Measurements from ENCODE around the gene POLE3. TPM values are rescaled to one million over a fixed set of nuclear protein-coding genes. Genes with fewer than 3 reads are reported as not detected.
"Not testable (repeated sequence)": the region's sequence is repeated elsewhere in the genome, so short reads cannot be mapped to it uniquely, and the experiment has no call there.

Gene POLE3
- total RNA-seq, 1 donor from 2014 or later, result 54.9 TPM

- H3K4me3 Mint-ChIP-seq, result no peak overlapping the region
- H3K4me1 Mint-ChIP-seq (ENCODE audit: unreplicated experiment), result peaks cover 8% of the 10 kb centered on the region
- no peak for TF ChIP-seq CTCF (conservative IDR thresholded peaks at IDR 0.05)
- no peak overlapping the region for H3K27ac Mint-ChIP-seq
- no peaks in the 10 kb centered on the region for H3K9me3 Mint-ChIP-seq
- H3K36me3 Mint-ChIP-seq, result peaks cover 13% of the 10 kb centered on the region
- DNase-seq (ENCODE audit: extremely low spot score, unreplicated experiment), result no peak
- H3K27me3 Mint-ChIP-seq, result no peaks in the 10 kb centered on the region
These were observed 39.6 kb downstream of the POLE3 start for GRCh38 chr9:113370806-113371325.

DNA sequence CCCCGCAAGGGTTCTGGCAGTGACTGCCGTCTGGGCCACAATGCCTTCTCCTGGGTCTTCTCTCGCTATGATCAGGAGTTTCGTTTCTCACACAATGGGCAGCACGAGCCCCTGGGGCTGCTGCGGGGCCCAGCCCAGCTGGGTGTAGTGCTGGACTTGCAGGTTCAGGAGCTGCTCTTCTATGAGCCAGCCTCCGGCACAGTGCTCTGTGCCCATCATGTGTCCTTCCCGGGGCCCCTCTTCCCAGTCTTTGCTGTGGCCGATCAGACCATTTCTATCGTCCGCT lies 40.7 kb downstream of the POLE3 start:
- Mint-ChIP-seq H3K27me3 (no peaks in the 10 kb centered on the region), H3K27ac (no peak overlapping the region), H3K4me1 (ENCODE audit: unreplicated experiment) (no peaks in the 10 kb centered on the region), H3K9me3 (no peaks in the 10 kb centered on the region), H3K36me3 (peaks cover 10% of the 10 kb centered on the region), H3K4me3 (no peak overlapping the region)
- no peak for TF ChIP-seq CTCF (conservative IDR thresholded peaks at IDR 0.05)
- DNase-seq (ENCODE audit: extremely low spot score, unreplicated experiment), result no peak

- Mint-ChIP-seq H3K27me3 (no peaks in the 10 kb centered on the region), H3K4me1 (ENCODE audit: unreplicated experiment) (no peaks in the 10 kb centered on the region), H3K4me3 (no peak overlapping the region), H3K36me3 (peaks cover 6% of the 10 kb centered on the region), H3K27ac (no peak overlapping the region), H3K9me3 (no peaks in the 10 kb centered on the region)
- no peak for DNase-seq (ENCODE audit: extremely low spot score, unreplicated experiment)
- TF ChIP-seq CTCF (conservative IDR thresholded peaks at IDR 0.05), result no peak
These were observed 41.3 kb downstream of the POLE3 start for GRCh38 chr9:113368982-113369854.

GRCh38 chr9:113368348-113368981 lies 42.0 kb downstream of the POLE3 start:
- H3K27me3 Mint-ChIP-seq, result no peaks in the 10 kb centered on the region
- DNase-seq (ENCODE audit: extremely low spot score, unreplicated experiment), result no peak
- H3K4me1 Mint-ChIP-seq (ENCODE audit: unreplicated experiment), result no peaks in the 10 kb centered on the region
- no peaks in the 10 kb centered on the region for H3K9me3 Mint-ChIP-seq
- H3K27ac Mint-ChIP-seq, result no peak overlapping the region
- H3K4me3 Mint-ChIP-seq, result no peak overlapping the region
- peaks cover 6% of the 10 kb centered on the region for H3K36me3 Mint-ChIP-seq
- no peak for TF ChIP-seq CTCF (conservative IDR thresholded peaks at IDR 0.05)

DNA sequence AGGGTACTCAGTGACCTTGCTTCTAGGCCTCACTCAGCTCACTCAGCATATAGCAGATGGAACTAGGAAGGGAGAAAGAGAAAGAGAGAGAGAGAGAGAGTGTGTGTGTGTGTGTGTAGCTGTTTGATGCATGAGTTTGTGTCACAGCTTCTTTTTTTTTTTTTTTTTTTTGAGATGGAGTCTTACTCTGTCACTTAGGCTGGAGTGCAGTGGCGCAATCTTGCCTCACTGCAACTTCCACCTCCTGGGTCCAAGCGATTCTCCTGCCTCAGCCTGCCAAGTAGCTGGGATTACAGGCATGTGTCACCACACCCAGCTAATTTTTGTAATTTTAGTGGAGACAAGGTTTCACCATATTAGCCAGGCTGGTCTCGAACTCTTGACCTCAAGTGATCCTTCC lies 44.8 kb downstream of the POLE3 start:
- not testable (repeated sequence) for H3K4me3 Mint-ChIP-seq; H3K27ac Mint-ChIP-seq; H3K27me3 Mint-ChIP-seq; DNase-seq (ENCODE audit: extremely low spot score, unreplicated experiment); H3K4me1 Mint-ChIP-seq (ENCODE audit: unreplicated experiment); H3K36me3 Mint-ChIP-seq; H3K9me3 Mint-ChIP-seq

GRCh38 chr9:113364951-113365350 lies 45.5 kb downstream of the POLE3 start:
- TF ChIP-seq CTCF (conservative IDR thresholded peaks at IDR 0.05), result no peak
- Mint-ChIP-seq H3K36me3 (peaks cover 3% of the 10 kb centered on the region), H3K27me3 (no peaks in the 10 kb centered on the region), H3K9me3 (no peaks in the 10 kb centered on the region), H3K27ac (no peak overlapping the region), H3K4me3 (no peak overlapping the region), H3K4me1 (ENCODE audit: unreplicated experiment) (peaks cover 7% of the 10 kb centered on the region)
- no peak for DNase-seq (ENCODE audit: extremely low spot score, unreplicated experiment)
